GM13976 (cell line): ENCODE data around the gene TACR2.

Source experiments
- DNase-seq: peaks from one replicate; pipeline ENCODE4 v3.0.0; 2012; ENCODE audit warnings: low spot score
- CTCF ChIP-seq: IDR thresholded peaks from 2 replicates; pipeline ENCODE4 v1.5.1; 2012; ENCODE audit warnings: borderline replicate concordance, mild to moderate bottlenecking; ENCODE audit not compliant: insufficient read depth; ENCODE audit errors: extremely low read depth, missing control alignments, control extremely low read depth
- in situ Hi-C: fragments of 300-500 bp; cut with MboI; formaldehyde crosslinking; loops from one replicate; pipeline ENCODE4 v1.12.0; 2022; ENCODE audit warnings: low sequenced_read_pairs, mixed read lengths, inconsistent platforms; ENCODE audit not compliant: unreplicated experiment

TACR2 gene

GRCh38 chr10:69416695-69417094, at the start of gene TACR2:
Gene TACR2 (minus strand): TSS chr10:69416918. CDS start chr10:69416323, 595 bp downstream.
- no peak for TF ChIP-seq CTCF

GRCh38 chr10:69466158-69466490, 49.4 kb upstream of the TACR2 start:
- TF ChIP-seq CTCF = no peak
- in situ Hi-C loops = no loop called here
- no peak for DNase-seq

More at GRCh38 chr10:69416695-69417094, at the start of gene TACR2:
- no peak for DNase-seq
- in situ Hi-C loops = no loop called here

- TF ChIP-seq CTCF = no peak
- in situ Hi-C loops = no loop called here
- no peak for DNase-seq
Observed at GRCh38 chr10:69465457-69466157, 48.9 kb upstream of the TACR2 start.

- no peak for TF ChIP-seq CTCF
- in situ Hi-C loops = no loop called here
- peak; percentile 48 for DNase-seq
Observed at GRCh38 chr10:69464801-69465401, 48.2 kb upstream of the TACR2 start.

GRCh38 chr10:69464401-69464800, 47.7 kb upstream of the TACR2 start:
- in situ Hi-C loops = no loop called here
- TF ChIP-seq CTCF = no peak
- no peak for DNase-seq

GRCh38 chr10:69463886-69464285, 47.2 kb upstream of the TACR2 start:
- no peak for DNase-seq
- no peak for TF ChIP-seq CTCF
- in situ Hi-C loops = no loop called here
